ENCODE data around the gene CTSD. TPM values are rescaled to one million over a fixed set of nuclear protein-coding genes. Genes with fewer than 3 reads are reported as not detected.
A peak's percentile ranks its signal among the peaks of the same experiment; 100 is the strongest.

The CTSD gene
- total RNA-seq, 3 donors from 2014 or later, result 244 to 694 (median 667) TPM

DNA sequence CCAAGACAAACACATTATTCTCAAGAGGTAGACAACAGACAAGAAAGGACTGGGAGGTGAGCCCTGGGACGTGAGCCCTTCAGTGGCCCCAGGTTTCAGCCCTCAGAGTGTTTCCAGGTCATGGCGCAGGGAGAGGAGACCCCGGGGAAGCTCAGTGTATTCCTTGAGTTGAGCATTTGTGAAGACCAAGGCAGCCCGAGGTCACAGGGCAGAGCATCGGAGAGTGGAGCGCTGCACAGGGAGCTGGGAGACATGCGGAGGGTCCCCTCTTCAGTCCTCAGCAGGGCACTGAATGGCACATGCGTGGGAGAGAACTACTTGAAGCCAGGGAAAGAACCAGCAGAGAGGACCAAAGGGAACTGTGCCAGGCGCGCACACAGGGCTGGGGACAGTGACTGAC lies 55.0 kb downstream of the CTSD start:
- TF ChIP-seq POLR2AphosphoS5 (IDR thresholded peaks at IDR 0.05) (no peak), POLR2A (IDR thresholded peaks at IDR 0.05) (no peak)
- TF ChIP-seq, protein P1, sequence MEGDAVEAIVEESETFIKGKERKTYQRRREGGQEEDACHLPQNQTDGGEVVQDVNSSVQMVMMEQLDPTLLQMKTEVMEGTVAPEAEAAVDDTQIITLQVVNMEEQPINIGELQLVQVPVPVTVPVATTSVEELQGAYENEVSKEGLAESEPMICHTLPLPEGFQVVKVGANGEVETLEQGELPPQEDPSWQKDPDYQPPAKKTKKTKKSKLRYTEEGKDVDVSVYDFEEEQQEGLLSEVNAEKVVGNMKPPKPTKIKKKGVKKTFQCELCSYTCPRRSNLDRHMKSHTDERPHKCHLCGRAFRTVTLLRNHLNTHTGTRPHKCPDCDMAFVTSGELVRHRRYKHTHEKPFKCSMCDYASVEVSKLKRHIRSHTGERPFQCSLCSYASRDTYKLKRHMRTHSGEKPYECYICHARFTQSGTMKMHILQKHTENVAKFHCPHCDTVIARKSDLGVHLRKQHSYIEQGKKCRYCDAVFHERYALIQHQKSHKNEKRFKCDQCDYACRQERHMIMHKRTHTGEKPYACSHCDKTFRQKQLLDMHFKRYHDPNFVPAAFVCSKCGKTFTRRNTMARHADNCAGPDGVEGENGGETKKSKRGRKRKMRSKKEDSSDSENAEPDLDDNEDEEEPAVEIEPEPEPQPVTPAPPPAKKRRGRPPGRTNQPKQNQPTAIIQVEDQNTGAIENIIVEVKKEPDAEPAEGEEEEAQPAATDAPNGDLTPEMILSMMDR (IDR thresholded peaks at IDR 0.05), result no peak
- Histone ChIP-seq H3K4me3 (no peak overlapping the region), H3K27me3 (no peaks in the 10 kb centered on the region), H3K27ac (no peak overlapping the region), H3K9me3 (no peaks in the 10 kb centered on the region), H3K36me3 (no peaks in the 10 kb centered on the region), H3K4me1 (no peaks in the 10 kb centered on the region)
- intact Hi-C loops (cut with DNase I; ENCODE audit: low total_unique reads), result no loop called here
- DNase-seq (ENCODE audit: low spot score in 2 of 2), result no peak

DNA sequence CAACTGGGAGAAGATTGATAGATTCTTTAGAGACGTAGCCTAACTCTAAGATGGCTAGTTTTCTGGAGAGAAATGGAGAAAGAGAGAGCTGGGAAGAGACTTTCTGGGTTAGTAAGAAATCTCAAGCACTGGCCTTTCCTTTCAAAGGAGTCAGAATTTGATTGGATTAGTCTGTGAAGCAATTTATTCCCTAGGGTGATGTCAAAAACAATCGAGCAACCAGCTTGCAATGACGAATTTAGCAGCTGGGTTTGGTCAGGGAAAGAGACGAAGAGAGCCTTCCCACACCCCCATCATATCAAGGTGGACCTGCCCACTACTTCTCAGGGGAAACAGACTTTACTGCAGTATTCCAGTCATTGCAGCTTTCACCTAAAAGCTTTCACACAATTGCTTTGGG lies 56.0 kb downstream of the CTSD start:
- intact Hi-C loops (cut with DNase I; ENCODE audit: low total_unique reads), result no loop called here
- no peaks in the 10 kb centered on the region for H3K9me3 ChIP-seq
- H3K4me3 ChIP-seq, result no peak overlapping the region
- H3K27me3 ChIP-seq, result no peaks in the 10 kb centered on the region
- no peak overlapping the region for H3K27ac ChIP-seq
- no peak for DNase-seq (ENCODE audit: low spot score in 2 of 2)
- H3K4me1 ChIP-seq, result no peaks in the 10 kb centered on the region
- TF ChIP-seq POLR2AphosphoS5 (IDR thresholded peaks at IDR 0.05), result no peak
- TF ChIP-seq POLR2A (IDR thresholded peaks at IDR 0.05), result no peak
- TF ChIP-seq, protein P1 (IDR thresholded peaks at IDR 0.05), result no peak
- no peaks in the 10 kb centered on the region for H3K36me3 ChIP-seq

DNA sequence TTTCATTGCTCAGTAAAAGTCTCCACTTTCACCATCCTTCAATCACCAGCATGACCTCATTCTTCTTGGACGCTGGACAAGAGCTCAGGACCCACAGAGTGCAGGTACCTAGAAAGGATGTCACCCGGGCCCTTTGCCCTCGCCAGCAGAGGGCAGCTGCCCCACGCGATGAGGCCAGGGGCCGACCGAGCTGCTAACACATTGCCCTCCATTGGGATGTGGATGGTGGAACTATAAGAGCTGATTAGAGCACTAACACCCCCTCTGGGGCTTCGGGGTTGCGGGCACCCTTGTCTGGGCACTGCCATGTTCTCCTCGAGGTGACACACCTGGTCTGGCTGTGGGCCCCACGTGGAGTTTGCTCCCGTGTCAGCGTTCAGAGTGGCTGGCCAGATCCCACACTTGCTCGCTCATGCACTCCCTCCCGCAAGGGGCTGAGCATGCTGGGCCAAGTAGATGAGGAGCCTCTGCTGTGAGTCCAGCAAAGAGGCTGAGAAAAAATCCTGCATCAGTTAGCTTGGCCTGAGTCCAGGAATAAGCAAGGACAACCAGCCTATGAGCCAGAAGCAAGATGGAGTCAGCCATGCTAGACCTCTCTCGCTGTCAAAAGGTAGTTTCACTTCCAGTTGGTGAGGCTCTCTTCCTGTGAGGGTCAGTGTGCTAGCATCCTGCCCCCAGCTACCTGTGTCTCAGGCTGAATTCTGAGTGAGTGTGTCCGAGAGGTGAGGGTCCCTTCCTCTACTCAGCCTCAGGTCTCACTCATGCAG lies 56.9 kb downstream of the CTSD start:
- Histone ChIP-seq H3K4me3 (no peak overlapping the region), H3K9me3 (no peaks in the 10 kb centered on the region), H3K4me1 (no peaks in the 10 kb centered on the region), H3K27me3 (no peaks in the 10 kb centered on the region), H3K36me3 (no peaks in the 10 kb centered on the region), H3K27ac (no peak overlapping the region)
- TF ChIP-seq, protein P1 (IDR thresholded peaks at IDR 0.05), result no peak
- TF ChIP-seq POLR2AphosphoS5 (IDR thresholded peaks at IDR 0.05), result no peak
- TF ChIP-seq POLR2A (IDR thresholded peaks at IDR 0.05), result no peak
- no peak for DNase-seq (ENCODE audit: low spot score in 2 of 2)
- intact Hi-C loops (cut with DNase I; ENCODE audit: low total_unique reads), result no loop called here

DNA sequence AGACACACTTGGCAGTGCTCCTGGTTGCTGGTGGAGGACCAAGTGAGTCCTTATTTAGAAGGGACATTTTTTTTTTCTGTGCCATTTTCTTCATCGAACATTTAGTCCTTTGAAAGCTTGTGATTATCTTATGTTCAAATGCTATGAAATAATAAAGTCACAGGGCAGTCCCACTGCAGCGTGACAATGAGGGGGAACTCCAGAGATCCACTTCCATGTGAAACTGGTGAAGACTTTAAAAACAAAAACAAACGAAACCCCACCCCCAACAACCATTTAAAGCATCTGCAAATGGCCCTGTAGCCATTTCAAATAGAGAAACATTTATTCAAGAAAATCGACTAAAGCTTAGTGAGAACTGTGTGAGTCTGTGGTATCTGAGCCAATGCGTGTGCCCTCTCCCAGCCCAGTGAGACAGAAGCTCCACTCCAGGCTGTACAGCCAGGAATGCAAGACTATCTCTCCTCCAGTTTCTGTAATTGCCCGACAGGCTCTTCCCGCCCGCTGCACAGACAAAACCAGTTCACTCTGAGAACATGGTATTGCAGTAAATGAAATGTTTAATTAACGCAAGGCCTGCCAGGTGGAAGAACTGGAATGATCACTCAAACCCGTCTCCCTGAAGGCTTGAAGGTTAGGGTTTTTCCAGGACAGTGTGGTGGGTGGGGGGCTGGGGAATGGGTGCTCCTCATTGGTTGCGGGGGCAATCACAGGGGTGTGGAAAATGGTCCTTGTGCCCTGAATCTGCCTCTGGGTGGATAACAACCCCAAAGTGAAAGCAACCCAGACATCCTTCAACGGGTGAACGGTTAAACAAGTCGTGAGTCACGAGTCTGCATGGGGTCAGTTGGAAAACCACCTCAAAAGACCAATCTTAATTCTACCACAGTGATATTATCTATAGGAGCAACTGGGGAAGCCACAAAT lies 58.3 kb downstream of the CTSD start:
- Histone ChIP-seq H3K4me1 (no peaks in the 10 kb centered on the region), H3K4me3 (peak overlapping the region in 1 of 3 donors; percentile 1), H3K27me3 (no peaks in the 10 kb centered on the region), H3K9me3 (no peaks in the 10 kb centered on the region), H3K36me3 (no peaks in the 10 kb centered on the region), H3K27ac (peak overlapping the region in 1 of 2 donors; percentile 1)
- intact Hi-C loops (cut with DNase I; ENCODE audit: low total_unique reads), result no loop called here
- TF ChIP-seq POLR2AphosphoS5 (IDR thresholded peaks at IDR 0.05) (no peak), POLR2A (IDR thresholded peaks at IDR 0.05) (no peak)
- TF ChIP-seq, protein P1 (IDR thresholded peaks at IDR 0.05), result no peak
- DNase-seq (ENCODE audit: low spot score in 2 of 2), result peak in 1 of 2 donors; percentile 58

DNA sequence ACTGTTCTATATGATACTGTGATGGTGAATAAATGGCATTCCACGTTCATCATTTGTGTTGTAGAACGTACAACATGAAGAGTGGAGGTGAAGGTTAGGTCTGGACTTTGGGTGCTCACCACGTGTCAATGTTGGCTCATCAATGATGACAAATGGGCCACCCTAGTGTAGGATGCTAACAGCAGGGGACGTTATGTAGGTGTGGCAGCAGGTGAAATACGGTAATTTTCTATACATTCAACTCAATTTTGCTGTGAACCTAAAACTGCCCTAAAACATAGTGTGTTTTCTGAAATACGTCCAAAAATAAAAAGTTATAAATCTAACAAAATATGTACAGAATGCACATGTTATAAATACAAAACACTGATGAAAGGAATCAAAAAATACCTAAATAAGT lies 60.6 kb downstream of the CTSD start:
- no peak for DNase-seq (ENCODE audit: low spot score in 2 of 2)
- TF ChIP-seq POLR2AphosphoS5 (IDR thresholded peaks at IDR 0.05), result no peak
- TF ChIP-seq, protein P1 (IDR thresholded peaks at IDR 0.05), result no peak
- TF ChIP-seq POLR2A (IDR thresholded peaks at IDR 0.05), result no peak
- Histone ChIP-seq H3K36me3 (no peaks in the 10 kb centered on the region), H3K4me3 (no peak overlapping the region), H3K9me3 (no peaks in the 10 kb centered on the region), H3K27me3 (no peaks in the 10 kb centered on the region), H3K27ac (no peak overlapping the region), H3K4me1 (no peaks in the 10 kb centered on the region)
- intact Hi-C loops (cut with DNase I; ENCODE audit: low total_unique reads), result loop anchor here (5.0 kb wide), 1 partner anchor 1286 kb away; no protein-coding TSS in a partner anchor

Measured in breast epithelium (tissue), 4 donors.